ENCODE results near the gene MRPS2. TPM values are rescaled to one million over a fixed set of nuclear protein-coding genes. Genes with fewer than 3 reads are reported as not detected.

Gene MRPS2
- total RNA-seq, 1 experiment from 2014 or later = 65.5 TPM

- H3K36me3 Mint-ChIP-seq (ENCODE audit: insufficient read depth, unreplicated experiment) = peaks cover 1% of the 10 kb centered on the region
- no TSS peak for BruUV-seq (replicated peaks)
- Histone ChIP-seq H3K36me3 (ENCODE audit: control insufficient read depth, insufficient read depth, low read length) (no peaks in the 10 kb centered on the region), H3K4me3 (ENCODE audit: low read depth, low read length) (no peak overlapping the region), H3K27me3 (replicated peaks; ENCODE audit: control insufficient read depth, insufficient read depth, low read length) (no peaks in the 10 kb centered on the region), H3K4me1 (peaks cover 18% of the 10 kb centered on the region), H3K9me3 (no peaks in the 10 kb centered on the region)
- CTCF ChIA-PET = interaction anchor here (0.6 kb wide), 1 partner anchor 208 kb away, joined by 6 read pairs; no protein-coding TSS in a partner anchor
- H3K9me3 Mint-ChIP-seq (ENCODE audit: unreplicated experiment) = no peaks in the 10 kb centered on the region
- H3K4me1 Mint-ChIP-seq (ENCODE audit: low read depth, unreplicated experiment) = no peaks in the 10 kb centered on the region
- no peak for TF ChIP-seq CTCF (IDR thresholded peaks at IDR 0.05; ENCODE audit: insufficient read depth in 1 of 2, low read depth in 1 of 2, low read length in 1 of 2, severe bottlenecking in 1 of 2, unreplicated experiment in 1 of 2)
- H3K27me3 Mint-ChIP-seq (ENCODE audit: insufficient read depth, unreplicated experiment) = no peaks in the 10 kb centered on the region
- POLR2A ChIA-PET = no interaction called here
- no peak overlapping the region for H3K27ac Mint-ChIP-seq (ENCODE audit: unreplicated experiment)
- H3K4me3 Mint-ChIP-seq (ENCODE audit: unreplicated experiment) = no peak overlapping the region
- no peak for DNase-seq
- intact Hi-C loops (cut with micrococcal nuclease; ENCODE audit: unreplicated experiment) = no loop called here
These were observed 8.7 kb upstream of the MRPS2 start for GRCh38 chr9:135491764-135492163.

- no peak for DNase-seq
- CTCF ChIA-PET = interaction anchor here (0.6 kb wide), 1 partner anchor 248 kb away, joined by 4 read pairs; no protein-coding TSS in a partner anchor
These were observed 7.4 kb upstream of the MRPS2 start for GRCh38 chr9:135492886-135493669.

More at GRCh38 chr9:135492886-135493669, 7.4 kb upstream of the MRPS2 start:
- Mint-ChIP-seq H3K27ac (ENCODE audit: unreplicated experiment) (no peak overlapping the region), H3K27me3 (ENCODE audit: insufficient read depth, unreplicated experiment) (no peaks in the 10 kb centered on the region), H3K4me3 (ENCODE audit: unreplicated experiment) (no peak overlapping the region), H3K36me3 (ENCODE audit: insufficient read depth, unreplicated experiment) (no peaks in the 10 kb centered on the region), H3K9me3 (ENCODE audit: unreplicated experiment) (no peaks in the 10 kb centered on the region), H3K4me1 (ENCODE audit: low read depth, unreplicated experiment) (no peaks in the 10 kb centered on the region)
- no peaks in the 10 kb centered on the region for H3K9me3 ChIP-seq
- H3K4me3 ChIP-seq (ENCODE audit: low read depth, low read length) = no peak overlapping the region
- POLR2A ChIA-PET = no interaction called here
- no TSS peak for BruUV-seq (replicated peaks)
- H3K27me3 ChIP-seq (replicated peaks; ENCODE audit: control insufficient read depth, insufficient read depth, low read length) = no peaks in the 10 kb centered on the region
- H3K36me3 ChIP-seq (ENCODE audit: control insufficient read depth, insufficient read depth, low read length) = no peaks in the 10 kb centered on the region
- TF ChIP-seq CTCF (IDR thresholded peaks at IDR 0.05; ENCODE audit: insufficient read depth in 1 of 2, low read depth in 1 of 2, low read length in 1 of 2, severe bottlenecking in 1 of 2, unreplicated experiment in 1 of 2) = no peak
- intact Hi-C loops (cut with micrococcal nuclease; ENCODE audit: unreplicated experiment) = no loop called here
- peaks cover 18% of the 10 kb centered on the region for H3K4me1 ChIP-seq

Measured in Caco-2 (cell line).